ENCODE data around the gene MARK3. TPM values are rescaled to one million over a fixed set of nuclear protein-coding genes. Genes with fewer than 3 reads are reported as not detected.

Gene MARK3
- total RNA-seq, 1 experiment from 2014 or later = 78.0 TPM

GRCh38 chr14:103432627-103433026, 47.4 kb downstream of the MARK3 start:
- intact Hi-C loops (cut with micrococcal nuclease; ENCODE audit: unreplicated experiment) = no loop called here
- Histone ChIP-seq H3K27me3 (replicated peaks; ENCODE audit: control insufficient read depth, insufficient read depth, low read length) (no peaks in the 10 kb centered on the region), H3K4me3 (ENCODE audit: low read depth, low read length) (no peak overlapping the region), H3K4me1 (0 out of 2 replicates have a peak, but pooled peaks cover 6% of the 10 kb centered on the region), H3K36me3 (ENCODE audit: control insufficient read depth, insufficient read depth, low read length) (no peaks in the 10 kb centered on the region), H3K9me3 (no peaks in the 10 kb centered on the region)
- CTCF ChIA-PET = no interaction called here
- Mint-ChIP-seq H3K27me3 (ENCODE audit: insufficient read depth, unreplicated experiment) (no peaks in the 10 kb centered on the region), H3K9me3 (ENCODE audit: unreplicated experiment) (no peaks in the 10 kb centered on the region), H3K27ac (ENCODE audit: unreplicated experiment) (no peak overlapping the region), H3K4me1 (ENCODE audit: low read depth, unreplicated experiment) (no peaks in the 10 kb centered on the region), H3K36me3 (ENCODE audit: insufficient read depth, unreplicated experiment) (peaks cover 10% of the 10 kb centered on the region), H3K4me3 (ENCODE audit: unreplicated experiment) (no peak overlapping the region)
- TF ChIP-seq, protein P1, sequence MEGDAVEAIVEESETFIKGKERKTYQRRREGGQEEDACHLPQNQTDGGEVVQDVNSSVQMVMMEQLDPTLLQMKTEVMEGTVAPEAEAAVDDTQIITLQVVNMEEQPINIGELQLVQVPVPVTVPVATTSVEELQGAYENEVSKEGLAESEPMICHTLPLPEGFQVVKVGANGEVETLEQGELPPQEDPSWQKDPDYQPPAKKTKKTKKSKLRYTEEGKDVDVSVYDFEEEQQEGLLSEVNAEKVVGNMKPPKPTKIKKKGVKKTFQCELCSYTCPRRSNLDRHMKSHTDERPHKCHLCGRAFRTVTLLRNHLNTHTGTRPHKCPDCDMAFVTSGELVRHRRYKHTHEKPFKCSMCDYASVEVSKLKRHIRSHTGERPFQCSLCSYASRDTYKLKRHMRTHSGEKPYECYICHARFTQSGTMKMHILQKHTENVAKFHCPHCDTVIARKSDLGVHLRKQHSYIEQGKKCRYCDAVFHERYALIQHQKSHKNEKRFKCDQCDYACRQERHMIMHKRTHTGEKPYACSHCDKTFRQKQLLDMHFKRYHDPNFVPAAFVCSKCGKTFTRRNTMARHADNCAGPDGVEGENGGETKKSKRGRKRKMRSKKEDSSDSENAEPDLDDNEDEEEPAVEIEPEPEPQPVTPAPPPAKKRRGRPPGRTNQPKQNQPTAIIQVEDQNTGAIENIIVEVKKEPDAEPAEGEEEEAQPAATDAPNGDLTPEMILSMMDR (IDR thresholded peaks at IDR 0.05; ENCODE audit: insufficient read depth in 1 of 2, low read depth in 1 of 2, low read length in 1 of 2, severe bottlenecking in 1 of 2, unreplicated experiment in 1 of 2) = no peak
- POLR2A ChIA-PET = no interaction called here
- BruUV-seq (replicated peaks) = no TSS peak
- DNase-seq = no peak

GRCh38 chr14:103433916-103434563, 48.8 kb downstream of the MARK3 start:
- CTCF ChIA-PET = interaction anchor here (0.5 kb wide), 1 partner anchor 8 kb away, joined by 3 read pairs; no protein-coding TSS in a partner anchor
- Histone ChIP-seq H3K4me1 (no peaks in the 10 kb centered on the region), H3K27me3 (replicated peaks; ENCODE audit: control insufficient read depth, insufficient read depth, low read length) (no peaks in the 10 kb centered on the region), H3K36me3 (ENCODE audit: control insufficient read depth, insufficient read depth, low read length) (no peaks in the 10 kb centered on the region), H3K4me3 (ENCODE audit: low read depth, low read length) (no peak overlapping the region), H3K9me3 (no peaks in the 10 kb centered on the region)
- POLR2A ChIA-PET = no interaction called here
- Mint-ChIP-seq H3K36me3 (ENCODE audit: insufficient read depth, unreplicated experiment) (peaks cover 14% of the 10 kb centered on the region), H3K27ac (ENCODE audit: unreplicated experiment) (no peak overlapping the region), H3K9me3 (ENCODE audit: unreplicated experiment) (no peaks in the 10 kb centered on the region), H3K4me1 (ENCODE audit: low read depth, unreplicated experiment) (no peaks in the 10 kb centered on the region), H3K4me3 (ENCODE audit: unreplicated experiment) (no peak overlapping the region), H3K27me3 (ENCODE audit: insufficient read depth, unreplicated experiment) (no peaks in the 10 kb centered on the region)
- intact Hi-C loops (cut with micrococcal nuclease; ENCODE audit: unreplicated experiment) = no loop called here
- TF ChIP-seq, protein P1 (IDR thresholded peaks at IDR 0.05; ENCODE audit: insufficient read depth in 1 of 2, low read depth in 1 of 2, low read length in 1 of 2, severe bottlenecking in 1 of 2, unreplicated experiment in 1 of 2) = no peak
- no TSS peak for BruUV-seq (replicated peaks)
- no peak for DNase-seq

DNA sequence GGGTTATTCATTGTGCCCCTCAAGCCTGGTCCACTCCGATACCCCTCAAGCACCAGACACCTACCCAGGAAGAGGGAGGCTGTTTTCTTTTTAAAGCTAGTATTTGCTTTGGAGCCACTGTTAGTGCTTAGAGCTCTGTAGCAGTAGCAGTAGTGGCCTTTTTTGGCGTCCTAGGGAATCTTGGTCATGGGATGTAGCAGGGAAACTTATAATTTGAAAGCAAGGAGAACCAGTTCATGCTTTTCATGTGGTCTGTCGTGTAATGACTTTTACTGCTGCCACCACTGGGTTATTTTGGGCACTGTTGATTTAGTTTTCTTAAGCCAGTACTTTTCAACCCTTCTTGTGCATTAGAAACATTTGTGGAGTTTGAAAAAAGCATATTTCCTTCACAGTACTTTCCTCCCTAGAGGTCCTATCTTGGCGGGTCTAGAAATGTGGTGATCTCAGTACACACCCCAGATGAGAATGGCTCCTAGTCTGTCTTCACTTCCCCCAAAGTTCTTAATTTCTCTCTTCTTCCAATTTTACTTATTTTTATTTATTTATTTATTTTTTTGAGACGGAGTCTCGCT, 49.7 kb downstream of the MARK3 start:
- no TSS peak for BruUV-seq (replicated peaks)
- Histone ChIP-seq H3K9me3 (no peaks in the 10 kb centered on the region), H3K36me3 (ENCODE audit: control insufficient read depth, insufficient read depth, low read length) (no peaks in the 10 kb centered on the region), H3K27me3 (replicated peaks; ENCODE audit: control insufficient read depth, insufficient read depth, low read length) (no peaks in the 10 kb centered on the region), H3K4me1 (no peaks in the 10 kb centered on the region), H3K4me3 (ENCODE audit: low read depth, low read length) (no peak overlapping the region)
- H3K4me1 Mint-ChIP-seq (ENCODE audit: low read depth, unreplicated experiment) = no peaks in the 10 kb centered on the region
- CTCF ChIA-PET = no interaction called here
- H3K4me3 Mint-ChIP-seq (ENCODE audit: unreplicated experiment) = no peak overlapping the region
- intact Hi-C loops (cut with micrococcal nuclease; ENCODE audit: unreplicated experiment) = no loop called here
- H3K36me3 Mint-ChIP-seq (ENCODE audit: insufficient read depth, unreplicated experiment) = peaks cover 23% of the 10 kb centered on the region
- DNase-seq = no peak
- H3K27ac Mint-ChIP-seq (ENCODE audit: unreplicated experiment) = no peak overlapping the region
- H3K9me3 Mint-ChIP-seq (ENCODE audit: unreplicated experiment) = no peaks in the 10 kb centered on the region
- POLR2A ChIA-PET = no interaction called here
- H3K27me3 Mint-ChIP-seq (ENCODE audit: insufficient read depth, unreplicated experiment) = no peaks in the 10 kb centered on the region
- TF ChIP-seq, protein P1 (IDR thresholded peaks at IDR 0.05; ENCODE audit: insufficient read depth in 1 of 2, low read depth in 1 of 2, low read length in 1 of 2, severe bottlenecking in 1 of 2, unreplicated experiment in 1 of 2) = no peak

Measured in Caco-2 (cell line).